H9 (cell line): Measurements from ENCODE around the gene MICALL2. TPM values are rescaled to one million over a fixed set of nuclear protein-coding genes. Genes with fewer than 3 reads are reported as not detected.

Experiments
- DNase-seq: peaks from one replicate; pipeline ENCODE4 v3.0.0-alpha.2; 2017
- H2AFZ ChIP-seq: one replicate; pipeline ENCODE4 v1.6.1; 2013; ENCODE audit warnings: mild to moderate bottlenecking, low read length, control low read depth, moderate library complexity
- H2AK5ac ChIP-seq: 2 replicates; pipeline ENCODE4 v1.6.1; 2013; ENCODE audit warnings: low read length, control low read depth, mixed read lengths; ENCODE audit not compliant: insufficient read length
- H2BK120ac ChIP-seq: one replicate; pipeline ENCODE4 v1.6.1; 2013; ENCODE audit warnings: low read depth, mild to moderate bottlenecking, low read length, control low read depth, inconsistent platforms; ENCODE audit not compliant: poor library complexity, severe bottlenecking
- H2BK12ac ChIP-seq: 2 replicates; pipeline ENCODE4 v1.6.1; 2013; ENCODE audit warnings: low read length, control low read depth, mixed read lengths, low read depth; ENCODE audit not compliant: insufficient read length
- H2BK15ac ChIP-seq: 2 replicates; pipeline ENCODE4 v1.6.1; 2013; ENCODE audit warnings: low read depth, low read length, control low read depth
- H2BK20ac ChIP-seq: one replicate; pipeline ENCODE4 v1.6.1; 2013; ENCODE audit warnings: low read depth, mild to moderate bottlenecking, low read length, control low read depth, inconsistent platforms; ENCODE audit not compliant: poor library complexity, severe bottlenecking
- H2BK5ac ChIP-seq: 2 replicates; pipeline ENCODE4 v1.6.1; 2013; ENCODE audit warnings: low read length, control low read depth, mixed read lengths; ENCODE audit not compliant: insufficient read length
- H3K14ac ChIP-seq: 2 replicates; pipeline ENCODE4 v1.6.1; 2013; ENCODE audit warnings: low read length, control low read depth; ENCODE audit not compliant: insufficient read depth
- H3K18ac ChIP-seq: 2 replicates; pipeline ENCODE4 v1.6.1; 2013; ENCODE audit warnings: low read depth, mild to moderate bottlenecking, mixed read lengths, low read length, control low read depth; ENCODE audit not compliant: insufficient read length
- H3K23ac ChIP-seq: 2 replicates; pipeline ENCODE4 v1.6.1; 2013; ENCODE audit warnings: low read length, control low read depth, mixed read lengths, low read depth; ENCODE audit not compliant: insufficient read length
- H3K23me2 ChIP-seq: 2 replicates; pipeline ENCODE4 v1.6.1; 2013; ENCODE audit warnings: low read depth, mild to moderate bottlenecking, mixed read lengths, low read length, control low read depth; ENCODE audit not compliant: insufficient read length, poor library complexity, severe bottlenecking
- H3K27ac ChIP-seq: 2 replicates; pipeline ENCODE4 v1.5.1; 2013; ENCODE audit warnings: low read length, control low read depth, mixed read lengths, low read depth; ENCODE audit not compliant: insufficient read length
- H3K27me3 ChIP-seq: 2 replicates; pipeline ENCODE4 v1.6.1; 2013; ENCODE audit warnings: low read length, control low read depth, inconsistent platforms; ENCODE audit not compliant: insufficient read depth
- H3K4ac ChIP-seq: 2 replicates; pipeline ENCODE4 v1.6.1; 2013; ENCODE audit warnings: low read depth, mild to moderate bottlenecking, control low read depth, inconsistent platforms, low read length, moderate library complexity
- H3K4me1 ChIP-seq: 2 replicates; pipeline ENCODE4 v1.6.1; 2013; ENCODE audit warnings: low read length, control low read depth, inconsistent platforms; ENCODE audit not compliant: insufficient read depth
- H3K4me2 ChIP-seq: 2 replicates; pipeline ENCODE4 v1.6.1; 2013; ENCODE audit warnings: low read length, control low read depth, mixed read lengths; ENCODE audit not compliant: insufficient read length, insufficient read depth
- H3K56ac ChIP-seq: 2 replicates; pipeline ENCODE4 v1.6.1; 2013; ENCODE audit warnings: low read depth, mild to moderate bottlenecking, mixed read lengths, low read length, control low read depth; ENCODE audit not compliant: insufficient read length
- H3K79me1 ChIP-seq: 2 replicates; pipeline ENCODE4 v1.6.1; 2013; ENCODE audit warnings: low read depth, mild to moderate bottlenecking, moderate library complexity, low read length, control low read depth, inconsistent platforms; ENCODE audit not compliant: insufficient read depth, poor library complexity, severe bottlenecking
- H3K79me2 ChIP-seq: 2 replicates; pipeline ENCODE4 v1.6.1; 2013; ENCODE audit warnings: low read length, control low read depth, inconsistent platforms; ENCODE audit not compliant: insufficient read depth
- H3K9ac ChIP-seq: 2 replicates; pipeline ENCODE4 v1.6.1; 2013; ENCODE audit warnings: low read length, control low read depth, mixed read lengths; ENCODE audit not compliant: insufficient read length; ENCODE audit errors: extremely low read depth
- H3K9me3 ChIP-seq: one replicate; pipeline ENCODE4 v1.6.1; 2013; ENCODE audit warnings: low read depth, low read length, inconsistent platforms; ENCODE audit not compliant: control insufficient read depth
- H3T11ph ChIP-seq: one replicate; pipeline ENCODE4 v1.6.1; 2013; ENCODE audit warnings: mild to moderate bottlenecking, low read length, control low read depth, inconsistent platforms
- H4K20me1 ChIP-seq: one replicate; pipeline ENCODE4 v1.6.1; 2013; ENCODE audit not compliant: control insufficient read depth, insufficient read length, insufficient read depth
- H4K5ac ChIP-seq: 2 replicates; pipeline ENCODE4 v1.6.1; 2013; ENCODE audit warnings: low read depth, mild to moderate bottlenecking, mixed read lengths, low read length, control low read depth; ENCODE audit not compliant: insufficient read length
- H4K8ac ChIP-seq: replicated peaks from 2 replicates; pipeline ENCODE4 v1.6.1; 2013; ENCODE audit warnings: low read length, control low read depth, mixed read lengths, low read depth; ENCODE audit not compliant: insufficient read length
- H4K91ac ChIP-seq: 2 replicates; pipeline ENCODE4 v1.6.1; 2013; ENCODE audit warnings: low read depth, mild to moderate bottlenecking, moderate library complexity, mixed read lengths, low read length, control low read depth; ENCODE audit not compliant: insufficient read length
- H3K27ac Mint-ChIP-seq, 3 experiments: 2 replicates in 2 of 3; 3 replicates in 1 of 3; pipeline ENCODE4 v1.8.0; 2020 to 2021; ENCODE audit warnings: mixed read lengths in 3 of 3, mild to moderate bottlenecking in 1 of 3, moderate library complexity in 1 of 3
- H3K27me3 Mint-ChIP-seq: 2 replicates; pipeline ENCODE4 v1.8.0; 2021; ENCODE audit warnings: low read depth, mild to moderate bottlenecking, moderate library complexity, mixed read lengths
- H3K36me3 Mint-ChIP-seq, 3 experiments: 2 replicates in 2 of 3; 3 replicates in 1 of 3; pipeline ENCODE4 v1.8.0; 2020 to 2021; ENCODE audit warnings: low read depth in 3 of 3, mixed read lengths in 3 of 3; ENCODE audit not compliant: insufficient read depth in 1 of 3
- H3K4me1 Mint-ChIP-seq, 2 experiments: 2 replicates each; pipeline ENCODE4 v1.8.0; 2020; ENCODE audit warnings: mixed read lengths in 2 of 2
- H3K4me3 Mint-ChIP-seq, 2 experiments: 2 replicates in 1 of 2; 3 replicates in 1 of 2; pipeline ENCODE4 v1.8.0; 2020 to 2021; ENCODE audit warnings: mild to moderate bottlenecking in 2 of 2, mixed read lengths in 2 of 2, moderate library complexity in 1 of 2
- H3K9me3 Mint-ChIP-seq, 2 experiments: 2 replicates in 1 of 2; 3 replicates in 1 of 2; pipeline ENCODE4 v1.8.0; 2020; ENCODE audit warnings: mild to moderate bottlenecking in 2 of 2, mixed read lengths in 2 of 2, moderate library complexity in 1 of 2
- CTCF ChIP-seq: fragments of 200-600 bp; sonication (generic); conservative IDR thresholded peaks from 3 replicates; pipeline ENCODE4 v1.8.0; 2021; ENCODE audit warnings: antibody characterized with exemption, mild to moderate bottlenecking
- WGBS: extraction: QIAGEN DNeasy Blood & Tissue Kit; methylation state at CpG from one replicate; pipeline ENCODE4 v1.1.7; 2013; ENCODE audit warnings: missing lambda C conversion rate, low lambda C conversion rate, mixed read lengths; ENCODE audit not compliant: insufficient read length; ENCODE audit errors: extremely low coverage; 5-methylcytosine and 5-hydroxymethylcytosine counted together
- total RNA-seq: library from RNA; stranded (reverse); gene quantifications from 2 replicates; pipeline ENCODE4 v1.2.1, GENCODE V29; 2021

MICALL2 gene
- total RNA-seq, 1 experiment from 2014 or later, result 7.1 TPM

GRCh38 chr7:1454542-1454941 lies 4.7 kb downstream of the MICALL2 start:
- Histone ChIP-seq H3K79me1 (no peaks in the 10 kb centered on the region), H3K23ac (no peak overlapping the region), H2BK5ac (no peak overlapping the region), H3K23me2 (peaks cover 8% of the 10 kb centered on the region), H3K4me2 (no peak overlapping the region), H2BK12ac (no peak overlapping the region), H3K79me2 (no peaks in the 10 kb centered on the region), H3K18ac (no peak overlapping the region), H4K20me1 (peaks cover 2% of the 10 kb centered on the region), H3K27ac (no peak overlapping the region), H2AK5ac (no peak overlapping the region), H3K9ac (no peak overlapping the region), H3K4ac (no peak overlapping the region), H3K9me3 (no peaks in the 10 kb centered on the region), H2BK20ac (no peak overlapping the region), H2BK15ac (no peak overlapping the region), H4K5ac (no peak overlapping the region), H3K14ac (no peak overlapping the region), H2BK120ac (no peak overlapping the region), H2AFZ (no peak overlapping the region), H3T11ph (no peak overlapping the region), H4K8ac (no peak overlapping the region), H3K4me1 (no peaks in the 10 kb centered on the region), H3K56ac (no peak overlapping the region), H3K27me3 (no peaks in the 10 kb centered on the region), H4K91ac (no peak overlapping the region)
- H3K36me3 Mint-ChIP-seq, result no peaks in the 10 kb centered on the region
- TF ChIP-seq CTCF, result no peak
- WGBS, result no CpG with 5 or more reads among the region's 14 CpGs
- no peak overlapping the region for H3K27ac Mint-ChIP-seq
- DNase-seq, result no peak
- no peaks in the 10 kb centered on the region for H3K9me3 Mint-ChIP-seq
- peaks cover 3% of the 10 kb centered on the region for H3K27me3 Mint-ChIP-seq
- peaks cover 4 to 16% of the 10 kb centered on the region in 2 experiments for H3K4me1 Mint-ChIP-seq
- no peak overlapping the region for H3K4me3 Mint-ChIP-seq
